Natural killer cell (primary cell): ENCODE results near the gene SMIM44. TPM values are rescaled to one million over a fixed set of nuclear protein-coding genes. Genes with fewer than 3 reads are reported as not detected.

Experiments
- ATAC-seq, 3 donors: fragments of 150-1000 bp in 2 of 3; fragments of 200-7000 bp in 1 of 3; cut with Tn5 transposase; 1 replicate in 1 of 3; 2 replicates in 2 of 3; pipeline ENCODE4 v1.10.0; 2021; ENCODE audit warnings: mild to moderate bottlenecking in 2 of 3, moderate library complexity in 2 of 3
- DNase-seq, 2 donors: peaks; one replicate each; pipeline versions ENCODE4 v3.0.0 to v3.0.0-alpha.2; 2013 to 2021; ENCODE audit warnings: mixed read lengths in 1 of 2
- H3K27ac ChIP-seq: one replicate; pipeline ENCODE4 v1.5.1; 2013; ENCODE audit warnings: mild to moderate bottlenecking, low read length
- H3K27me3 ChIP-seq: one replicate; pipeline ENCODE4 v1.6.1; 2013; ENCODE audit warnings: low read length; ENCODE audit not compliant: control insufficient read depth, insufficient read depth
- H3K36me3 ChIP-seq: one replicate; pipeline ENCODE4 v1.6.1; 2013; ENCODE audit warnings: low read length; ENCODE audit not compliant: control insufficient read depth, insufficient read depth
- H3K4me1 ChIP-seq: one replicate; pipeline ENCODE4 v1.6.1; 2013; ENCODE audit warnings: low read length; ENCODE audit not compliant: control insufficient read depth, insufficient read depth
- H3K4me3 ChIP-seq: one replicate; pipeline ENCODE4 v1.5.1; 2013; ENCODE audit warnings: low read length
- H3K9me3 ChIP-seq: one replicate; pipeline ENCODE4 v1.6.1; 2013; ENCODE audit warnings: low read length; ENCODE audit not compliant: control insufficient read depth, insufficient read depth
- H3K27ac Mint-ChIP-seq, 2 donors: one replicate each; pipeline ENCODE4 v1.8.0; 2022; ENCODE audit warnings: mild to moderate bottlenecking in 2 of 2, mixed read lengths in 2 of 2, moderate library complexity in 1 of 2
- H3K27me3 Mint-ChIP-seq, 2 donors: one replicate each; pipeline ENCODE4 v1.8.0; 2022; ENCODE audit warnings: low read depth in 2 of 2, mixed read lengths in 2 of 2
- H3K36me3 Mint-ChIP-seq: one replicate; pipeline ENCODE4 v1.8.0; 2022; ENCODE audit warnings: mixed read lengths
- H3K4me1 Mint-ChIP-seq, 2 donors: one replicate each; pipeline ENCODE4 v1.8.0; 2022; ENCODE audit warnings: mixed read lengths in 2 of 2
- H3K4me3 Mint-ChIP-seq: one replicate; pipeline ENCODE4 v1.8.0; 2022; ENCODE audit warnings: mild to moderate bottlenecking, moderate library complexity, mixed read lengths
- H3K9me3 Mint-ChIP-seq, 2 donors: one replicate each; pipeline ENCODE4 v1.8.0; 2022; ENCODE audit warnings: mixed read lengths in 2 of 2
- CTCF ChIP-seq: fragments of 200-600 bp; IDR thresholded peaks from one replicate; pipeline ENCODE4 v1.8.0; 2022; ENCODE audit warnings: antibody characterized with exemption
- WGBS: methylation state at CpG from one replicate; pipeline ENCODE4 v1.1.7; 2013; ENCODE audit warnings: missing lambda C conversion rate; ENCODE audit not compliant: insufficient coverage; 5-methylcytosine and 5-hydroxymethylcytosine counted together
- intact Hi-C: fragments of 100-400 bp; cut with micrococcal nuclease; formaldehyde crosslinking; loops from one replicate; pipeline ENCODE4 v1.14.2; 2022
- total RNA-seq, 4 donors: library from RNA; stranded (reverse); fragments of 120-200 nt in 1 of 4; gene quantifications; one replicate each; pipeline versions ENCODE4 v1.2.3 to v1.2.4, GENCODE V29; 2013 to 2022

The SMIM44 gene
- total RNA-seq, 3 donors from 2014 or later (not counting 1 experiment from before 2014, with no cell fraction given), result not detected

- H3K36me3 ChIP-seq, result peaks cover 1% of the 10 kb centered on the region
- no peak overlapping the region for H3K27ac ChIP-seq
- H3K27ac Mint-ChIP-seq, result no peak overlapping the region
- no peak for DNase-seq
- peaks cover 4% of the 10 kb centered on the region for H3K4me1 ChIP-seq
- no peaks in the 10 kb centered on the region for H3K36me3 Mint-ChIP-seq
- peak; percentile 35 to 69 (median 49) for ATAC-seq
- WGBS, result 82% methylated on average over 26 of the region's 26 CpGs
- no peak overlapping the region for H3K4me3 Mint-ChIP-seq
- no peaks in the 10 kb centered on the region for H3K9me3 Mint-ChIP-seq
- no peak for TF ChIP-seq CTCF
- H3K4me1 Mint-ChIP-seq, result peaks cover 0 to 13% of the 10 kb centered on the region in 2 donors
- H3K27me3 ChIP-seq, result no peaks in the 10 kb centered on the region
- no peaks in the 10 kb centered on the region for H3K27me3 Mint-ChIP-seq
- intact Hi-C loops, result no loop called here
- no peaks in the 10 kb centered on the region for H3K9me3 ChIP-seq
- no peak overlapping the region for H3K4me3 ChIP-seq
Measured at GRCh38 chr19:3459089-3459881, 24.0 kb downstream of the SMIM44 start.

GRCh38 chr19:3458229-3459088 lies 24.8 kb downstream of the SMIM44 start:
- ATAC-seq, result no peak
- Mint-ChIP-seq H3K36me3 (no peaks in the 10 kb centered on the region), H3K27me3 (no peaks in the 10 kb centered on the region), H3K27ac (no peak overlapping the region), H3K4me1 (peaks cover 0 to 13% of the 10 kb centered on the region in 2 donors), H3K9me3 (no peaks in the 10 kb centered on the region), H3K4me3 (no peak overlapping the region)
- no peaks in the 10 kb centered on the region for H3K9me3 ChIP-seq
- 81% methylated on average over 19 of the region's 19 CpGs for WGBS
- DNase-seq, result no peak
- no peak for TF ChIP-seq CTCF
- no peak overlapping the region for H3K27ac ChIP-seq
- H3K36me3 ChIP-seq, result peaks cover 4% of the 10 kb centered on the region
- H3K27me3 ChIP-seq, result no peaks in the 10 kb centered on the region
- peaks cover 4% of the 10 kb centered on the region for H3K4me1 ChIP-seq
- H3K4me3 ChIP-seq, result no peak overlapping the region
- intact Hi-C loops, result no loop called here

- intact Hi-C loops, result no loop called here
- no peaks in the 10 kb centered on the region for H3K9me3 Mint-ChIP-seq
- Histone ChIP-seq H3K27me3 (no peaks in the 10 kb centered on the region), H3K4me3 (no peak overlapping the region), H3K36me3 (peaks cover 9% of the 10 kb centered on the region), H3K4me1 (peaks cover 4% of the 10 kb centered on the region), H3K9me3 (no peaks in the 10 kb centered on the region), H3K27ac (no peak overlapping the region)
- DNase-seq (no peak), ATAC-seq (no peak)
- H3K4me3 Mint-ChIP-seq, result no peak overlapping the region
- H3K4me1 Mint-ChIP-seq, result peaks cover 0 to 13% of the 10 kb centered on the region in 2 donors
- no peaks in the 10 kb centered on the region for H3K27me3 Mint-ChIP-seq
- no peak for TF ChIP-seq CTCF
- H3K27ac Mint-ChIP-seq, result no peak overlapping the region
- 77% methylated on average over 22 of the region's 22 CpGs for WGBS
- H3K36me3 Mint-ChIP-seq, result no peaks in the 10 kb centered on the region
Measured at GRCh38 chr19:3457528-3458228, 25.6 kb downstream of the SMIM44 start.
